Measurements from ENCODE around the gene BTK. TPM values are rescaled to one million over a fixed set of nuclear protein-coding genes. Genes with fewer than 3 reads are reported as not detected.

BTK gene
- total RNA-seq, 2 donors from 2014 or later = 1.3 to 2.4 TPM

DNA sequence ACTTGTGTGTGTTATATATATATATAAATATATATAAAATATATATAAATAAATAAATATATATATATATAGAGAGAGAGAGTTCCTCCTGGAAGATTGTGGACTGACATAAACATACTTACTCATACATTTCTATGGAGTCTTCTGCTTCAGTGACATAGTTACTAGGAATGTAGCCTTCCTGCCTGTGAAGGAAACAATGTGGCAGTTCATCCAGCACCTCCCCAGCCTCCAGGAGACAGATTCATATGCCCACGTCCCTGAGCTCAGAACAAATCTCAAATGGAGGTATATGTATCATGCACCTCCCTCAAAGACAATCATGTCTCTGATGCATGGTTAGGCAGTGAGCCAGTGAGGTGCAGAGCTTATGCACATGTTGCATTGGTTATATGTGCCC is 26.0 kb downstream of the BTK start:
- TF ChIP-seq POLR2AphosphoS5 (IDR thresholded peaks at IDR 0.05) (no peak), POLR2A (IDR thresholded peaks at IDR 0.05) (no peak)
- TF ChIP-seq, protein P1, sequence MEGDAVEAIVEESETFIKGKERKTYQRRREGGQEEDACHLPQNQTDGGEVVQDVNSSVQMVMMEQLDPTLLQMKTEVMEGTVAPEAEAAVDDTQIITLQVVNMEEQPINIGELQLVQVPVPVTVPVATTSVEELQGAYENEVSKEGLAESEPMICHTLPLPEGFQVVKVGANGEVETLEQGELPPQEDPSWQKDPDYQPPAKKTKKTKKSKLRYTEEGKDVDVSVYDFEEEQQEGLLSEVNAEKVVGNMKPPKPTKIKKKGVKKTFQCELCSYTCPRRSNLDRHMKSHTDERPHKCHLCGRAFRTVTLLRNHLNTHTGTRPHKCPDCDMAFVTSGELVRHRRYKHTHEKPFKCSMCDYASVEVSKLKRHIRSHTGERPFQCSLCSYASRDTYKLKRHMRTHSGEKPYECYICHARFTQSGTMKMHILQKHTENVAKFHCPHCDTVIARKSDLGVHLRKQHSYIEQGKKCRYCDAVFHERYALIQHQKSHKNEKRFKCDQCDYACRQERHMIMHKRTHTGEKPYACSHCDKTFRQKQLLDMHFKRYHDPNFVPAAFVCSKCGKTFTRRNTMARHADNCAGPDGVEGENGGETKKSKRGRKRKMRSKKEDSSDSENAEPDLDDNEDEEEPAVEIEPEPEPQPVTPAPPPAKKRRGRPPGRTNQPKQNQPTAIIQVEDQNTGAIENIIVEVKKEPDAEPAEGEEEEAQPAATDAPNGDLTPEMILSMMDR (IDR thresholded peaks at IDR 0.05) = no peak
- Histone ChIP-seq H3K36me3 (no peaks in the 10 kb centered on the region), H3K27ac (no peak overlapping the region), H3K9me3 (no peaks in the 10 kb centered on the region), H3K4me3 (no peak overlapping the region), H3K4me1 (replicated peaks) (no peaks in the 10 kb centered on the region), H3K27me3 (replicated peaks; ENCODE audit: insufficient read depth) (no peaks in the 10 kb centered on the region)
- intact Hi-C loops (cut with DNase I) = no loop called here
- 67% methylated on average over 1 of the region's 1 CpG for WGBS
- DNase-seq (ENCODE audit: low spot score) = no peak

DNA sequence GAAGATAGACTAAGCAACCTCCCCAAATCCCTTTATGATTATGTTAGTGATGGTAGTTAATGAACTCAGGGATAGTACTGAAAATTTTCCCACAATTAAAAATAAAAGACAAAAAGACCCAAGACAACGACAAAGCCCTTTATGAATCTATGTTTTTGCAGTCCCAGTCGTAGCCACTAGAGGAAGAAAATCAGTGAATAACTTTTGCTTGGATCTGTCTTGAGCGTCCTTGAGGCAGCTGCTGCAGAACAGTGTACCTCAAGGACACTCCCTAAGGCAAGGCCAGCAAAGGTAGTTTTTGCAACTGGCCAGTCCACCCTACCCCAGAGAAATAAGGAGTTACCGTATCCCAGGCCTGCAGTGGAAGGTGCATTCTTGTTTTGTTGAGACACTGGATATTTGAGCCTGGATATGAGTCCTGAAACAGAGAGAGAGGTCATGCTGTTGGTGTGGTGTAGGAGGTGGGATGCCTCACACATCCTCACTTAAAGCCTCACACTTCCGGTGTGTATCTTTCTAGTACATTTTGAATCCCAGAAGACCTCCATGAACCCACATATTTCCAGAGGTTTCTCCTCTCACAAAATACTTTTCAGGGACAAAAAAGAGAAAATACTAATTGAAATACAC is 28.7 kb downstream of the BTK start:
- 71% methylated on average over 5 of the region's 5 CpGs for WGBS
- no peaks in the 10 kb centered on the region for H3K27me3 ChIP-seq (replicated peaks; ENCODE audit: insufficient read depth)
- TF ChIP-seq, protein P1 (IDR thresholded peaks at IDR 0.05) = no peak
- TF ChIP-seq POLR2AphosphoS5 (IDR thresholded peaks at IDR 0.05) (no peak), POLR2A (IDR thresholded peaks at IDR 0.05) (no peak)

DNA sequence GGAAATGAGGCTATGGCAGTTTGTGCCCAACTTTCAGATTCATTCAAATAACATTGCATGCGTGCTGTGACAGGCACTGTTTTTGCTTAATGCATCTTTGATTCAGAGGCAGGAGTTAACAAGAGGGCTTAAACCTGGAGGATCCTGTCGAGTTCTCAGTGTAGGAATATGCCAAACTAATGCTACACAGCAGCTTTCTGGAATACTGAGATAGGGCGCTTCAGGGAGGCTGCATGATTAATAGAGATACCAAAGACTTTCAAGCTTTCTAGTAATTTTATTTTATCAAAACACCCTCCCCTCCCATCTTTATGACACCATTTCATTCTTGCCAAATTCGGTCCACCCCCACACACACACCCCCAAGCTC is 36.8 kb downstream of the BTK start:
- Histone ChIP-seq H3K36me3 (no peaks in the 10 kb centered on the region), H3K27ac (peak overlapping the region; percentile 91 to 92), H3K27me3 (replicated peaks; ENCODE audit: insufficient read depth) (no peaks in the 10 kb centered on the region), H3K4me3 (peak overlapping the region; percentile 48 to 52), H3K4me1 (replicated peaks) (no peaks in the 10 kb centered on the region), H3K9me3 (no peaks in the 10 kb centered on the region)
- DNase-seq (ENCODE audit: low spot score) = no peak
- intact Hi-C loops (cut with DNase I) = no loop called here
- 22% methylated on average over 4 of the region's 4 CpGs for WGBS
- TF ChIP-seq, protein P1 (IDR thresholded peaks at IDR 0.05) = no peak
- TF ChIP-seq POLR2AphosphoS5 (IDR thresholded peaks at IDR 0.05) (no peak), POLR2A (IDR thresholded peaks at IDR 0.05) (no peak)

More for the DNA sequence above, 28.7 kb downstream of the BTK start:
- no peaks in the 10 kb centered on the region for H3K9me3 ChIP-seq
- intact Hi-C loops (cut with DNase I) = no loop called here
- H3K4me1 ChIP-seq (replicated peaks) = no peaks in the 10 kb centered on the region
- H3K27ac ChIP-seq = no peak overlapping the region
- H3K36me3 ChIP-seq = no peaks in the 10 kb centered on the region
- no peak for DNase-seq (ENCODE audit: low spot score)
- H3K4me3 ChIP-seq = no peak overlapping the region

DNA sequence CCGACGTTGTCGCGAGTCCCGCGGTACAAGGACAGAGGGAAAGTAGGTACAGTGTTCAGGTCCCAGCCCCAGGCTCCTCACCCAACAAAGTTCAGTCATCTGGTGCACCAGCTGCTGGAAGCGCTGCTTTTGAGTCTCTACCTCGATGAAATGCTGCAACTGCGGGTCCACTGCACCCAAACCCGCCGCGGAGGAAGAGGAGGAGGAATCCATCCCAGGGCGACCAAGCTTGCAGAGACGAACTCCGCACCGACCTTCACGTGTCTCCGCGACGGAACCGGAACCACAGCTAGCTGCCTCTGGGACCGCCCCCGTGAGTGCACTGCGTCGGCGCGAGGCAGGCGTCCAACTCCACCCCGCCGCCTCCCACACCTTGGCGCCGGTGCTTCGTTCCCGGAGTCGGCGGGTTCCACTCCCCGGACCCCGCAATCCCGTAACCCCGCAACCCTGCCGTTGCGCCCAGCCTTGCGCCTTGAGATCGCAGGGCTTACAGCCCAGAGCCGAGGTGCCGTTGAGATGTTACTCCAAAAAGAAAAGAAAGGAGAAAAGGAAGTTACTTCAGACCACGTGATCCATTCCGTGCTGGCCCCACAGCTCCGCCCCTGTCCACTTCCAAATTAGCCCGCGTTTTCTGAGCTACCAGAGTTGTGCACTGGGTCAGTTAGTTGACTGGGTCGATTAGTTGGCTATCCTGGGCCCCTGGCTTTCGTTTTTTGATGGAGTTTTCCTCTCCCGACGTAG is 37.4 kb downstream of the BTK start, which contains the start of gene TIMM8A:
TSS of gene TIMM8A (minus strand) at position 291 of the 741 bp plus-strand sequence. CDS start at position 213, 78 bp downstream.
- H3K4me3 ChIP-seq = peak within 1 kb of the TSS; percentile 48 to 52
- H3K9me3 ChIP-seq = no peaks in the 10 kb centered on the region
- H3K36me3 ChIP-seq = no peaks in the 10 kb centered on the region
- under 1% methylated on average over 24 of the region's 55 CpGs for WGBS
- H3K27ac ChIP-seq = peak within 1 kb of the TSS; percentile 91 to 92
- no peaks in the 10 kb centered on the region for H3K4me1 ChIP-seq (replicated peaks)
- TF ChIP-seq, protein P1 (IDR thresholded peaks at IDR 0.05) = peak in 1 of 4 experiments; percentile 5
- TF ChIP-seq POLR2AphosphoS5 (IDR thresholded peaks at IDR 0.05) (peak; percentile 76), POLR2A (IDR thresholded peaks at IDR 0.05) (peak; percentile 28)
- DNase-seq (ENCODE audit: low spot score) = peak; percentile 62
- intact Hi-C loops (cut with DNase I) = no loop called here
- no peaks in the 10 kb centered on the region for H3K27me3 ChIP-seq (replicated peaks; ENCODE audit: insufficient read depth)

Data from prostate gland (tissue), 2 donors.